HL-60/S4 treated with phorbol 12-myristate 13-acetate at 8.2 ng/mL for 4 days and 3 days (cell line): ENCODE results near the gene TRIM2.
"Not testable (repeated sequence)": the region's sequence is repeated elsewhere in the genome, so short reads cannot be mapped to it uniquely, and the experiment has no call there.

Experiments
- in situ Hi-C: fragments of 300-500 bp; cut with MboI; formaldehyde crosslinking; loops from 2 replicates; pipeline ENCODE4 v1.15.0; 2022; ENCODE audit warnings: low sequenced_read_pairs

The TRIM2 gene

GRCh38 chr4:153204247-153204671 lies at the start of gene TRIM2:
Gene TRIM2 (plus strand): TSS chr4:153204443. CDS start chr4:153204531, 88 bp downstream.
- in situ Hi-C loops = no loop called here

- in situ Hi-C loops = no loop called here
These were observed 48.6 kb upstream of the TRIM2 start for GRCh38 chr4:153155686-153156085.

GRCh38 chr4:153156263-153156662 lies 48.0 kb upstream of the TRIM2 start:
- in situ Hi-C loops = no loop called here

GRCh38 chr4:153156721-153157120 lies 47.5 kb upstream of the TRIM2 start:
- in situ Hi-C loops = no loop called here

GRCh38 chr4:153159016-153159415 lies 45.2 kb upstream of the TRIM2 start:
- in situ Hi-C loops = no loop called here

- in situ Hi-C loops = no loop called here
These were observed 44.5 kb upstream of the TRIM2 start for GRCh38 chr4:153159728-153160221.

- in situ Hi-C loops = no loop called here
These were observed 43.4 kb upstream of the TRIM2 start for GRCh38 chr4:153160821-153161220.

- in situ Hi-C loops = no loop called here
These were observed 42.8 kb upstream of the TRIM2 start for GRCh38 chr4:153161226-153161963.

- in situ Hi-C loops = not testable (repeated sequence)
These were observed 39.0 kb upstream of the TRIM2 start for GRCh38 chr4:153165236-153165635.

GRCh38 chr4:153166716-153167501 lies 37.3 kb upstream of the TRIM2 start:
- in situ Hi-C loops = no loop called here

- in situ Hi-C loops = no loop called here
These were observed 34.5 kb upstream of the TRIM2 start for GRCh38 chr4:153169776-153170175.

GRCh38 chr4:153170407-153170806 lies 33.8 kb upstream of the TRIM2 start:
- in situ Hi-C loops = no loop called here

GRCh38 chr4:153174821-153175567 lies 29.2 kb upstream of the TRIM2 start:
- in situ Hi-C loops = no loop called here

- in situ Hi-C loops = no loop called here
These were observed 27.3 kb upstream of the TRIM2 start for GRCh38 chr4:153176938-153177337.

- in situ Hi-C loops = no loop called here
These were observed 26.4 kb upstream of the TRIM2 start for GRCh38 chr4:153177841-153178240.

GRCh38 chr4:153179100-153179499 lies 25.1 kb upstream of the TRIM2 start:
- in situ Hi-C loops = no loop called here

GRCh38 chr4:153181293-153181692 lies 22.9 kb upstream of the TRIM2 start:
- in situ Hi-C loops = no loop called here

GRCh38 chr4:153181700-153182099 lies 22.5 kb upstream of the TRIM2 start:
- in situ Hi-C loops = no loop called here

- in situ Hi-C loops = no loop called here
These were observed 21.1 kb upstream of the TRIM2 start for GRCh38 chr4:153183146-153183545.

GRCh38 chr4:153185331-153185852 lies 18.9 kb upstream of the TRIM2 start:
- in situ Hi-C loops = no loop called here
